Glutamatergic neuron (in vitro differentiated cells): ENCODE data around the gene TRMT1. TPM values are rescaled to one million over a fixed set of nuclear protein-coding genes. Genes with fewer than 3 reads are reported as not detected.

Experiments used
- DNase-seq: peaks from one replicate; pipeline ENCODE4 v3.0.0; 2022
- H3K27ac Mint-ChIP-seq: one replicate; pipeline ENCODE4 v1.8.0; 2020; ENCODE audit warnings: mild to moderate bottlenecking, mixed read lengths, inconsistent platforms; ENCODE audit not compliant: unreplicated experiment
- H3K27me3 Mint-ChIP-seq: one replicate; pipeline ENCODE4 v1.8.0; 2020; ENCODE audit warnings: mild to moderate bottlenecking, moderate library complexity, mixed read lengths, inconsistent platforms; ENCODE audit not compliant: unreplicated experiment
- H3K36me3 Mint-ChIP-seq: one replicate; pipeline ENCODE4 v1.8.0; 2020; ENCODE audit warnings: mild to moderate bottlenecking, mixed read lengths, inconsistent platforms; ENCODE audit not compliant: unreplicated experiment
- H3K4me1 Mint-ChIP-seq: one replicate; pipeline ENCODE4 v1.8.0; 2020; ENCODE audit warnings: mild to moderate bottlenecking, low read depth, mixed read lengths, inconsistent platforms; ENCODE audit not compliant: unreplicated experiment
- H3K4me3 Mint-ChIP-seq: one replicate; pipeline ENCODE4 v1.8.0; 2020; ENCODE audit warnings: mild to moderate bottlenecking, mixed read lengths, inconsistent platforms; ENCODE audit not compliant: unreplicated experiment
- H3K9me3 Mint-ChIP-seq: one replicate; pipeline ENCODE4 v1.8.0; 2020; ENCODE audit warnings: mild to moderate bottlenecking, moderate library complexity, mixed read lengths, inconsistent platforms; ENCODE audit not compliant: unreplicated experiment
- CTCF ChIP-seq: fragments of 200-600 bp; sonication (generic); IDR thresholded peaks from one replicate; pipeline ENCODE4 v1.5.0; 2021; ENCODE audit not compliant: partially characterized antibody, unreplicated experiment
- total RNA-seq: library from RNA; stranded (reverse); fragmentation: NEBNext Ultra II Directional; extraction: Animal tissue kit (Norgen Biotek cat#: 25700); gene quantifications from one replicate; pipeline ENCODE4 v1.2.1, GENCODE V29; 2021; ENCODE audit not compliant: unreplicated experiment

Gene TRMT1
- total RNA-seq, 1 donor from 2014 or later, result 29.2 TPM

GRCh38 chr19:13101590-13102415, 14.7 kb downstream of the TRMT1 start:
- Mint-ChIP-seq H3K9me3 (peaks cover 3% of the 10 kb centered on the region), H3K27ac (no peak overlapping the region), H3K36me3 (no peaks in the 10 kb centered on the region), H3K4me3 (peak overlapping the region; percentile 59), H3K4me1 (peaks cover 3% of the 10 kb centered on the region), H3K27me3 (peaks cover 13% of the 10 kb centered on the region)
- no peak for DNase-seq
- TF ChIP-seq CTCF, result no peak

GRCh38 chr19:13100841-13101589, 15.5 kb downstream of the TRMT1 start:
- H3K27me3 Mint-ChIP-seq, result peaks cover 13% of the 10 kb centered on the region

GRCh38 chr19:13100031-13100588, 16.4 kb downstream of the TRMT1 start:
- peak overlapping the region; percentile 13 for H3K27ac Mint-ChIP-seq
- H3K9me3 Mint-ChIP-seq, result peaks cover 3% of the 10 kb centered on the region
- DNase-seq, result no peak
- peak overlapping the region; percentile 61 for H3K4me3 Mint-ChIP-seq
- peaks cover 13% of the 10 kb centered on the region for H3K27me3 Mint-ChIP-seq
- H3K4me1 Mint-ChIP-seq, result peaks cover 7% of the 10 kb centered on the region
- H3K36me3 Mint-ChIP-seq, result no peaks in the 10 kb centered on the region
- no peak for TF ChIP-seq CTCF

More at GRCh38 chr19:13100841-13101589, 15.5 kb downstream of the TRMT1 start:
- Mint-ChIP-seq H3K9me3 (peaks cover 3% of the 10 kb centered on the region), H3K27ac (no peak overlapping the region), H3K4me1 (peaks cover 7% of the 10 kb centered on the region), H3K36me3 (no peaks in the 10 kb centered on the region), H3K4me3 (no peak overlapping the region)
- no peak for TF ChIP-seq CTCF
- DNase-seq, result no peak

- peaks cover 11% of the 10 kb centered on the region for H3K27me3 Mint-ChIP-seq
- DNase-seq, result peak; percentile 48
- no peak for TF ChIP-seq CTCF
- peaks cover 3% of the 10 kb centered on the region for H3K9me3 Mint-ChIP-seq
- H3K4me3 Mint-ChIP-seq, result peak overlapping the region; percentile 76
- H3K4me1 Mint-ChIP-seq, result peaks cover 7% of the 10 kb centered on the region
- H3K36me3 Mint-ChIP-seq, result no peaks in the 10 kb centered on the region
- H3K27ac Mint-ChIP-seq, result no peak overlapping the region
These were observed 17.2 kb downstream of the TRMT1 start for GRCh38 chr19:13099073-13099999.
